HG03196 (cell line): ENCODE measurements around the gene HNRNPK.
A peak's percentile ranks its signal among the peaks of the same experiment; 100 is the strongest.

ENCODE experiments used
- ATAC-seq: cut with Tn5 transposase; IDR thresholded peaks from one replicate; pipeline ENCODE4 v1.9.1; 2021; ENCODE audit not compliant: unreplicated experiment

The HNRNPK gene

DNA sequence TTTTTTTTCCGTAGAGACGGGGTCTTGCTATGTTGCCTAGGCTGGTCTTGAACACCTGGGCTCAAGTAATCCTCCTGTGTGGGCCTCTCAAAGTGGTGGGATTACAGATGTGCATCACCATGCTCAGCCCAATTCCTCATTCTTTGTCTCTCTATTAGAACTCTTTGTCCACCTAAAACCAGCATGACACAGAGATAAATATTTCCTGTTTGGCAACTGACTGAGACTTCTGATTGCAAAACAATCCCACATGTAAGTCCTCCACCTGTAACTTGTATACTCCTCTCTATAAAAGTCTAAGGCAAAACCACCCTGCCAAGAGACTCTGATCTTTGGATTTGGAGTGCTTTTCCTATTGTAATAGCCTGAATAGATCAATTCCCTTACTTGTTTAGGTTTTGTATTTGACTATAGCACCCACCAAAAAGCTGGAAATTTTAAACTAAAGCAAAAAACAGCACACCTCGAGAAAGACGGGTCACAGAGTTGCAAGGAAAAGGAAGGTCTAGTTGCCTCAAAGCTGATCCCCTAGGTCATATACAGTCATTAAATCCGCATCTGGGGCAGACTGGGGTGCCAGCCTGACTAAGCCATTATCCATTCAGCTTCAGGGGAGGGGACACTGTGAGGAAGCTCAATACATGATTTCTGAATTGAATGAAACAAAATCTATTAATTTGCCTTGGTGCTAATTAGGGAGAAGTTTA is 45.3 kb downstream of the HNRNPK start:
- no peak for ATAC-seq

DNA sequence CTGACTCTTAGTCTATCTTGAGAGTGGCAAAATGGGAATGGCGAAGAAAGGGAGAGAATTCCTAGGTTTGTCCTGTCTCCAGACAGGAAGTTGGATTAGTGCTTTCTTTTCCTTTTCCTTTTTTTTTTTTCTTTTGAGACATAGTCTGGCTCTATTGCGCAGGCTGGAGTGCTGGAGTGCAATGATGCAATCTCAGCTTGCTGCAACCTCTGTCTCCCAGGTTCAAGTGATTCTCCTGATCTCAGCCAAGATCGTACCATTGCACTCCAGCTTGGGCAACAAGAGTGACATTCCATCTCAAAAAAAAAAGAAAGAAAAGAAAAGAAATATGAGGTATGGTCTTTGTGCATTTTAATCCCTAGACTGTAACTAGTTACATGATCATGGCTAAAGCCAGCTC is 46.2 kb downstream of the HNRNPK start:
- ATAC-seq, result no peak

DNA sequence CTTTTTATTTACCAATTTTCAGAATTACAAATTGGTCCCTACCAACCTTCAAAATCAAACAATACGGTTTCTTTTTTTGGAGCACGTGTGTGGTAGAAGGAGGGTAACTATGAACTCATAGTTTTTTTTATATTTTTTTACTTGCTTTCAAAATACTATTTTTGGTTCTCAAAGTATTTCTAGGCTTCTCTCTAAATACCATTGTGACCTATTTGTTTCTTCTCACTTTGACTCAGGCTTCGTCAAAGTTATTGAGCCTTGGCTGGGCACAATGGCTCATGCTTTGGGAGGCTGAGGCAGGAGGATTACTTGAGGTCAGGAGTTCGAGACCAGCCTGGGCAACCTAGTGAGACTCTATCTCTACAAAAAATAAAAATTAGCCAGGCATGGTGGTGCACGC is 47.2 kb downstream of the HNRNPK start:
- no peak for ATAC-seq

DNA sequence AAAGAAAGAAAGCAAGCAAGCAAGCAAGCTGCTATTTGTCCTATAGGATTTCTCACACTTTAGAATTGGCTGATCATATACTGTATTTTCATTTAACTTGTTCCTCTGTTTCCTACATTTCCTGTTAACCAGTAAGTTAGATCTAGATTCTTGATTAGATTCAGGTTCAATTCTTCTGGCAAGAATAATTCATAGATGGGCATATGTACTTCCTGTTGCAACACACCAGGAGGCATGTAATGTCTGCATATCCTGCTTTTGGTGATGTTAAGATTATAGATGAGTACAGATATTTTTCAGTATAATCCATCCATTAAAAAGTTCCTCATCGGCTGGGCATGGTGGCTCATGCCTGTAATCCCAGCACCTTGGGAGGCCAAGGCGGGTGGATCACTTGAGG is 48.0 kb downstream of the HNRNPK start:
- no peak for ATAC-seq

DNA sequence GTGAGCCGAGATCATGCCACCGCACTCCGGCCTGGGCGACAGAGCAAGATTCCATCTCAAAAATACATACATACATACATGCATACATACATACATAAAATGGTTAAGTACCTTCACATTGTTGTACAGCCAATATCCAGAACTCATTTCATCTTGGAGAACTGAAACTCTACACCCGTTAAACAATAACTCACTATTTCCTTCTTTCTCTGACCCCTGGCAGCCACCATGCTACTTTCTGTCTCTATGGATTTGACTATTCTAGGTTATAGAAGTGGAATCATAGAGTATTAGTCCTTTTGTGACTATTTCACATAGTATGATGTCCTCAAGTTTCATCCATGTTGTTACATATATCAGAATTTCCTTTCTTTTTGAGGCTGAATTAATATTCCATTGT is 49.1 kb downstream of the HNRNPK start:
- no peak for ATAC-seq

DNA sequence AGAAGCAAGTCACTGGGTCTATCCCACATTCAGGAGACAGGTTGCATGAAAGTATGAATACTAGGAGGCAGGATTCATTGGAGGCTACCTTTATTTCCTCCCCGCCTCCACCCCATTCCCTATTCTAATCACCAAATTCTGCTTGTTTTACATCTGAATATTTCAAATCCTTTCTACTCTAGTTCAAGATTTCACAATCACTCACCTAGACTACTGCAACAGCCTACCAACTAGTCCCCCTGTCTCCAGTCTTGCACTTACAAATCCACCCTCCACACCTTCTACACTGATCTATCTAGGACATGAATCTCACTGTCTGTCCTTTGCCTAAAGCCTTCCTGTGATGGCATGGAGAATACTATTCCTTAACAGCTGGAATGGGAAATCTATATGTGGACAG is 52.4 kb downstream of the HNRNPK start:
- no peak for ATAC-seq

DNA sequence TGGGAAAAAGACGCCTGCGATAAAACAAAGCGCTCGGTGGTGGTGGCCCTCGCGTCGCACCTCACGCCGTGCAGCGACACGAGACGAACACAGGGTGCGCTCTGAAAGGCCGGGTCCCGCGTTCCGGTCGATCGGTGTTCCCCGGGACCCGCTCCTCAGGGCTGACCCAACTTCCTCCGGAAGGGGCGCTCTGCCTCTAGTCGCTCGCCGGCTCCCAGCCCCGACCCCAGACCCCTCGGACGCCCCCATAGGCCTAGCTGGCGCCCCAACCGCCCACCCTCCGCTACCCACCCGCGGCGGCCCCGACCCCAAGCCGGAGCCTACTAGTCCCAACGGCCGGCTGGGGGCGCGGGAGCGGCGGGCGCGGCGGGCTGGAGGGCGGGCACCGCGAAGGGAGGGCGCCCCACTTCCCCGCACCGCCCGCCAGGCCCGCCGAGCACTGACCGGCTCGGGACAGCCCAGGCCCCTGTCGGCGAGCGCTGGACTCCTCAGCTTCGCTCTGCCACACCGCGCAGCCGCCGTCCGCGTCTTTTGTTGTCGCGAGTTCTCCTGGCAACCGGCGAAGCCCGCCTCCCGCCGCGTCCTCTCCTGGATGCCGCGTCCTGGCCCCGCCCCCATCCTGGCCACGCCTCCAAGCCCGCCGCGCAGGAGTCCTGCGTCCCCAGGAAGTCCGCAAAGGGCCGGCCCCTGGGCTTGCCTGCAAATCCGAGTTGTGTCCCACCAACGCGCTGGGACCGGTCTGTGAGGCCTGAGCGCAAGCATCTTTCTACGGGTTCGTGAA is 58.9 kb downstream of the HNRNPK start, which contains the start of gene KIF27:
Gene KIF27, minus strand, starts transcription at position 506 of the 781 bp plus-strand sequence. CDS start 5,841 bp downstream, outside the sequence.
- ATAC-seq, result peak; percentile 98

DNA sequence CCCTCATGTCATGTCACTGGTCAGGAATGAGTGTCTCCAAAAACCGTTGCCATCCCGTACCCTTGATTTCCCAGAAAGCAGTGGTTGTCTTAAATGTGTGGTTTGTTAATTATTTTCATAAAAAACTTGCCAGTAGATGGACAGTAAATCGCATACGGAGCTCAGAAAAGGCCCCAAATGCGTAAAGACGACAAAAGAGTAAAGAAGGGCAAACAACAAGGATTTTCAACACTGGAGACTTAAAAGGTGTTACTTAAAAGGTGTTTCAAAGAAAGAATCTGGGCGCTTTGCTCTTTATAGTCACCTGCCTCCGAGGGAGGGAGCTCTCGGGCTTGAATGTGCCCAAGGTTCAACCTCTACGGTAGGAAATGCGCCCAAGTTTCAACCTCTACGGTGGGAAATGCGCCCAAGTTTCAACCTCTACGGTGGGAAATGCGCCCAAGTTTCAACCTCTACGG is 59.5 kb downstream of the HNRNPK start:
- ATAC-seq, result peak; percentile 16

DNA sequence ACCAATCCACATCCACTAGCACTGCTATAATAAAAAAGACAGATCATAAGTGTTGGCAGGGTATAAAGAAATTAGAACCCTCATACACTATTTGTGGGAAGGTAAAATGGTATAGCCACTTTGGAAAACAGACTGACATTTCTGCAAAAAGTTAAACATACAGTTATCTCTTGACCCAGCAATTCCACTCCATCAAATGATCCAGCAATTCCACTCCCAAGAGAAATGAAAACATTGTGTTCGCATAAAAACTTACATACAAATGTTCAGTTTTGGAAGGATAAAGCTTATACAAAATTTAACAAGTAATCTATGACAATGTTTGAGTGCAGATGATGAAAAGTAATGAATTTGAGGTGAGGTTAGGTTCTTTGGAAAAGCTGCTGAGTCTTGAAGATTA is 60.9 kb downstream of the HNRNPK start:
- no peak for ATAC-seq
